WTC11 (cell line): ENCODE results near the gene PI4K2A. TPM values are rescaled to one million over a fixed set of nuclear protein-coding genes. Genes with fewer than 3 reads are reported as not detected.

Experiments used
- ATAC-seq: fragments of 200-7000 bp; cut with Tn5 transposase; 2 replicates; pipeline ENCODE4 v1.10.0; 2021; ENCODE audit warnings: mild to moderate bottlenecking, moderate library complexity
- CTCF ChIA-PET: fragments of 300-600 bp; sonication (Branson Sonifier 250); formaldehyde crosslinking; loops from one replicate; lab custom pipeline; 2021; ENCODE audit warnings: antibody characterized with exemption; lab: Charles Lee
- POLR2A ChIA-PET: fragments of 350-600 bp; sonication (Branson Sonifier 250); formaldehyde crosslinking; loops from one replicate; lab custom pipeline; 2021; ENCODE audit warnings: antibody characterized with exemption; lab: Charles Lee
- DNase-seq: peaks from one replicate; pipeline ENCODE4 v3.0.0; 2021; ENCODE audit warnings: low spot score
- H3K27ac Mint-ChIP-seq: 2 replicates; pipeline ENCODE4 v1.8.0; 2021; ENCODE audit warnings: mixed read lengths
- H3K27me3 Mint-ChIP-seq: 2 replicates; pipeline ENCODE4 v1.8.0; 2021; ENCODE audit warnings: low read depth, mild to moderate bottlenecking, moderate library complexity, mixed read lengths
- H3K36me3 Mint-ChIP-seq: 2 replicates; pipeline ENCODE4 v1.8.0; 2021; ENCODE audit warnings: mixed read lengths
- H3K4me1 Mint-ChIP-seq: 2 replicates; pipeline ENCODE4 v1.8.0; 2022; ENCODE audit warnings: mixed read lengths
- H3K4me3 Mint-ChIP-seq: 2 replicates; pipeline ENCODE4 v1.8.0; 2021; ENCODE audit warnings: mild to moderate bottlenecking, moderate library complexity, mixed read lengths
- H3K9me3 Mint-ChIP-seq: 2 replicates; pipeline ENCODE4 v1.8.0; 2021; ENCODE audit warnings: mixed read lengths
- ESRRA ChIP-seq: sonication (generic); formaldehyde crosslinking; IDR thresholded peaks from 2 replicates; pipeline ENCODE4 v1.8.1; 2022; ENCODE audit warnings: mild to moderate bottlenecking, missing genetic modification reagents, borderline replicate concordance
- ETV6 ChIP-seq: sonication (generic); formaldehyde crosslinking; IDR thresholded peaks from 2 replicates; pipeline ENCODE4 v1.8.1; 2022; ENCODE audit warnings: mild to moderate bottlenecking, missing genetic modification reagents
- GRHL2 ChIP-seq: fragments of 250-450 bp; sonication (Bioruptor Pico); IDR thresholded peaks from 2 replicates; pipeline ENCODE4 v1.8.0; 2022; ENCODE audit warnings: mild to moderate bottlenecking, moderate library complexity; ENCODE audit not compliant: insufficient replicate concordance, severe bottlenecking
- GTF2I ChIP-seq: fragments of 250-450 bp; sonication (Bioruptor Pico); conservative IDR thresholded peaks from 2 replicates; pipeline ENCODE4 v1.4.0; 2021; ENCODE audit warnings: mild to moderate bottlenecking
- HMGA2 ChIP-seq: fragments of 250-450 bp; sonication (Bioruptor Pico); IDR thresholded peaks from 2 replicates; pipeline ENCODE4 v1.4.0; 2021; ENCODE audit warnings: mild to moderate bottlenecking, moderate library complexity
- MXD4 ChIP-seq: fragments of 250-450 bp; sonication (Bioruptor Pico); IDR thresholded peaks from 2 replicates; pipeline ENCODE4 v1.8.0; 2021; ENCODE audit warnings: mild to moderate bottlenecking, moderate library complexity, borderline replicate concordance
- NFYB ChIP-seq: sonication (generic); formaldehyde crosslinking; conservative IDR thresholded peaks from 2 replicates; pipeline ENCODE4 v1.8.0; 2022; ENCODE audit warnings: low read depth, missing genetic modification reagents
- NR1H2 ChIP-seq: sonication (generic); formaldehyde crosslinking; IDR thresholded peaks from 2 replicates; pipeline ENCODE4 v1.9.0; 2021; ENCODE audit warnings: mild to moderate bottlenecking, moderate library complexity, missing genetic modification reagents
- OVOL2 ChIP-seq: fragments of 250-450 bp; sonication (Bioruptor Pico); IDR thresholded peaks from 2 replicates; pipeline ENCODE4 v1.9.0; 2021; ENCODE audit warnings: mild to moderate bottlenecking, borderline replicate concordance
- PRRX2 ChIP-seq: fragments of 250-450 bp; sonication (Bioruptor Pico); IDR thresholded peaks from 2 replicates; pipeline ENCODE4 v1.8.0; 2021; ENCODE audit warnings: mild to moderate bottlenecking
- SOX15 ChIP-seq: fragments of 250-450 bp; sonication (Bioruptor Pico); IDR thresholded peaks from 2 replicates; pipeline ENCODE4 v1.9.0; 2021; ENCODE audit warnings: mild to moderate bottlenecking
- ZNF232 ChIP-seq: sonication (generic); formaldehyde crosslinking; IDR thresholded peaks from 2 replicates; pipeline ENCODE4 v1.8.0; 2022; ENCODE audit warnings: mild to moderate bottlenecking, missing genetic modification reagents
- ZNF317 ChIP-seq: sonication (generic); formaldehyde crosslinking; IDR thresholded peaks from 2 replicates; pipeline ENCODE4 v1.8.1; 2023; ENCODE audit warnings: low read depth, mild to moderate bottlenecking, moderate library complexity, missing genetic modification reagents, borderline replicate concordance
- ZNF423 ChIP-seq: fragments of 250-450 bp; sonication (Bioruptor Pico); IDR thresholded peaks from 2 replicates; pipeline ENCODE4 v2.1.2; 2022; ENCODE audit warnings: mild to moderate bottlenecking, moderate library complexity
- total RNA-seq: library from RNA; stranded (reverse); gene quantifications from 3 replicates; pipeline ENCODE4 v1.2.3, GENCODE V29; 2021
- TF ChIP-seq, protein P1 (sequence below): fragments of 250-450 bp; sonication (Bioruptor Pico); IDR thresholded peaks from 2 replicates; pipeline ENCODE4 v2.1.2; 2022; ENCODE audit warnings: mild to moderate bottlenecking, moderate library complexity
- TF ChIP-seq, protein P2 (sequence below): fragments of 200-600 bp; IDR thresholded peaks from 2 replicates; pipeline ENCODE4 v1.8.0; 2022; ENCODE audit warnings: antibody characterized with exemption
- TF ChIP-seq, protein P3 (sequence below): sonication (generic); formaldehyde crosslinking; IDR thresholded peaks from 2 replicates; pipeline ENCODE4 v1.8.0; 2022; ENCODE audit warnings: mild to moderate bottlenecking, missing genetic modification reagents
- TF ChIP-seq, protein P4 (sequence below): sonication (generic); formaldehyde crosslinking; IDR thresholded peaks from 2 replicates; pipeline ENCODE4 v1.8.1; 2023; ENCODE audit warnings: mild to moderate bottlenecking, missing genetic modification reagents, moderate library complexity
- TF ChIP-seq, protein P5 (sequence below): fragments of 250-450 bp; sonication (Bioruptor Pico); IDR thresholded peaks from 2 replicates; pipeline ENCODE4 v1.9.0; 2021; ENCODE audit warnings: mild to moderate bottlenecking
- TF ChIP-seq, protein P6 (sequence below): fragments of 250-450 bp; sonication (Bioruptor Pico); IDR thresholded peaks from 2 replicates; pipeline ENCODE4 v1.9.0; 2021; ENCODE audit warnings: moderate library complexity, mild to moderate bottlenecking, inconsistent platforms, borderline replicate concordance
- TF ChIP-seq, protein P7 (sequence below): sonication (generic); formaldehyde crosslinking; IDR thresholded peaks from 2 replicates; pipeline ENCODE4 v1.8.1; 2023; ENCODE audit warnings: mild to moderate bottlenecking, missing genetic modification reagents, borderline replicate concordance
- TF ChIP-seq, protein P8 (sequence below): sonication (generic); formaldehyde crosslinking; conservative IDR thresholded peaks from 2 replicates; pipeline ENCODE4 v1.8.1; 2022; ENCODE audit warnings: mild to moderate bottlenecking, missing genetic modification reagents
- TF ChIP-seq, protein P9 (sequence below): sonication (generic); formaldehyde crosslinking; IDR thresholded peaks from 2 replicates; pipeline ENCODE4 v1.8.1; 2023; ENCODE audit warnings: mild to moderate bottlenecking, moderate library complexity, missing genetic modification reagents

PI4K2A gene
- total RNA-seq, 1 experiment from 2014 or later, result 19.5 TPM

DNA sequence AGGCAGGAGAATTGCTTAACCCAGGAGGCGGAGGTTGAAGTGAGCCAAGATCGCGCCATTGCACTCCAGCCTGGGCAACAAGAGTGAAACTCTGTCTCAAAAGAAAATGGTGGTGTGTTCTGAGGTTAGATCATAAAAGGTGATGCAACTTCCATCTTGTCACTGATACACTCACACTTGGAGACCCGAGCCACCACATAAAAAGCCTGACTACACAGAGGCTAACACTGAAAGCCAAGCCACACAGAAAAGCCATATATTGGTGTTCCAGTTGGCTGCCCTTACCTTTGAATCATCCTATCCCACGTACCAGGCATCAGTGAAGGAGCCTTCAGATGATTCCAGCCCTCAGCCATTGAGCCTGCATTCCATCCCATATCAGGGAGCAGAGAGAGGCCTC lies 11.2 kb upstream of the PI4K2A start (continued):
- TF ChIP-seq ETV6 (CRISPR knock-in tag) (no peak), ZNF423 (CRISPR knock-in tag) (no peak)
- TF ChIP-seq, protein P1, sequence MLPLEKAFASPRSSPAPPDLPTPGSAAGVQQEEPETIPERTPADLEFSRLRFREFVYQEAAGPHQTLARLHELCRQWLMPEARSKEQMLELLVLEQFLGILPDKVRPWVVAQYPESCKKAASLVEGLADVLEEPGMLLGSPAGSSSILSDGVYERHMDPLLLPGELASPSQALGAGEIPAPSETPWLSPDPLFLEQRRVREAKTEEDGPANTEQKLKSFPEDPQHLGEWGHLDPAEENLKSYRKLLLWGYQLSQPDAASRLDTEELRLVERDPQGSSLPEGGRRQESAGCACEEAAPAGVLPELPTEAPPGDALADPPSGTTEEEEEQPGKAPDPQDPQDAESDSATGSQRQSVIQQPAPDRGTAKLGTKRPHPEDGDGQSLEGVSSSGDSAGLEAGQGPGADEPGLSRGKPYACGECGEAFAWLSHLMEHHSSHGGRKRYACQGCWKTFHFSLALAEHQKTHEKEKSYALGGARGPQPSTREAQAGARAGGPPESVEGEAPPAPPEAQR, result no peak
- TF ChIP-seq, protein P2, sequence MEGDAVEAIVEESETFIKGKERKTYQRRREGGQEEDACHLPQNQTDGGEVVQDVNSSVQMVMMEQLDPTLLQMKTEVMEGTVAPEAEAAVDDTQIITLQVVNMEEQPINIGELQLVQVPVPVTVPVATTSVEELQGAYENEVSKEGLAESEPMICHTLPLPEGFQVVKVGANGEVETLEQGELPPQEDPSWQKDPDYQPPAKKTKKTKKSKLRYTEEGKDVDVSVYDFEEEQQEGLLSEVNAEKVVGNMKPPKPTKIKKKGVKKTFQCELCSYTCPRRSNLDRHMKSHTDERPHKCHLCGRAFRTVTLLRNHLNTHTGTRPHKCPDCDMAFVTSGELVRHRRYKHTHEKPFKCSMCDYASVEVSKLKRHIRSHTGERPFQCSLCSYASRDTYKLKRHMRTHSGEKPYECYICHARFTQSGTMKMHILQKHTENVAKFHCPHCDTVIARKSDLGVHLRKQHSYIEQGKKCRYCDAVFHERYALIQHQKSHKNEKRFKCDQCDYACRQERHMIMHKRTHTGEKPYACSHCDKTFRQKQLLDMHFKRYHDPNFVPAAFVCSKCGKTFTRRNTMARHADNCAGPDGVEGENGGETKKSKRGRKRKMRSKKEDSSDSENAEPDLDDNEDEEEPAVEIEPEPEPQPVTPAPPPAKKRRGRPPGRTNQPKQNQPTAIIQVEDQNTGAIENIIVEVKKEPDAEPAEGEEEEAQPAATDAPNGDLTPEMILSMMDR, result no peak

DNA sequence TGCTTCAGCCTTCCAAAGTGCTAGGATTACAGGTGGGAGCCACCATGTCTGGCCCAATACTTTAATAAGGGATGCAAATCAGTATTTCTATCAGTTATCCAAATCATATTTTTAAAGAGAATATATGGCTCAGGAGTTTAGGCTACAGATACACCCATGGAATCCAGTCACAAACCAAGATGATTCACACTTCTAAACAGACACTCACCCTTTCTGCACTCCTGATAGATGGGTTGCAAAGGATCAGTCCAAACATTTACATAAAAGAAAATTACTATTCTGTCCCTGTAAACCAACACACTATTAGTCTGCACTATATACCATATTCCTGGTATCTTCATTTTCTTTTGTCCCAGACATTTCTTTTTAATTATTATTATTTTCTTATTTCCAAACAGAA lies 9.4 kb upstream of the PI4K2A start:
- Mint-ChIP-seq H3K27me3 (no peaks in the 10 kb centered on the region), H3K4me3 (no peak overlapping the region), H3K4me1 (peaks cover 11% of the 10 kb centered on the region; the same call in 1 of the 2 replicates), H3K36me3 (no peaks in the 10 kb centered on the region), H3K9me3 (no peaks in the 10 kb centered on the region), H3K27ac (no peak overlapping the region)
- ATAC-seq (no peak), DNase-seq (no peak)
- no peak for TF ChIP-seq NFYB (CRISPR knock-in tag)
- TF ChIP-seq OVOL2, result no peak
- TF ChIP-seq, protein P3, sequence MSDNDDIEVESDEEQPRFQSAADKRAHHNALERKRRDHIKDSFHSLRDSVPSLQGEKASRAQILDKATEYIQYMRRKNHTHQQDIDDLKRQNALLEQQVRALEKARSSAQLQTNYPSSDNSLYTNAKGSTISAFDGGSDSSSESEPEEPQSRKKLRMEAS (CRISPR knock-in tag), result no peak
- no peak for TF ChIP-seq HMGA2
- no peak for TF ChIP-seq SOX15 (CRISPR knock-in tag)
- no peak for TF ChIP-seq GTF2I (CRISPR knock-in tag)
- TF ChIP-seq, protein P4, sequence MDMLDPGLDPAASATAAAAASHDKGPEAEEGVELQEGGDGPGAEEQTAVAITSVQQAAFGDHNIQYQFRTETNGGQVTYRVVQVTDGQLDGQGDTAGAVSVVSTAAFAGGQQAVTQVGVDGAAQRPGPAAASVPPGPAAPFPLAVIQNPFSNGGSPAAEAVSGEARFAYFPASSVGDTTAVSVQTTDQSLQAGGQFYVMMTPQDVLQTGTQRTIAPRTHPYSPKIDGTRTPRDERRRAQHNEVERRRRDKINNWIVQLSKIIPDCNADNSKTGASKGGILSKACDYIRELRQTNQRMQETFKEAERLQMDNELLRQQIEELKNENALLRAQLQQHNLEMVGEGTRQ (CRISPR knock-in tag), result no peak
- TF ChIP-seq ESRRA (CRISPR knock-in tag), result no peak
- TF ChIP-seq, protein P5, sequence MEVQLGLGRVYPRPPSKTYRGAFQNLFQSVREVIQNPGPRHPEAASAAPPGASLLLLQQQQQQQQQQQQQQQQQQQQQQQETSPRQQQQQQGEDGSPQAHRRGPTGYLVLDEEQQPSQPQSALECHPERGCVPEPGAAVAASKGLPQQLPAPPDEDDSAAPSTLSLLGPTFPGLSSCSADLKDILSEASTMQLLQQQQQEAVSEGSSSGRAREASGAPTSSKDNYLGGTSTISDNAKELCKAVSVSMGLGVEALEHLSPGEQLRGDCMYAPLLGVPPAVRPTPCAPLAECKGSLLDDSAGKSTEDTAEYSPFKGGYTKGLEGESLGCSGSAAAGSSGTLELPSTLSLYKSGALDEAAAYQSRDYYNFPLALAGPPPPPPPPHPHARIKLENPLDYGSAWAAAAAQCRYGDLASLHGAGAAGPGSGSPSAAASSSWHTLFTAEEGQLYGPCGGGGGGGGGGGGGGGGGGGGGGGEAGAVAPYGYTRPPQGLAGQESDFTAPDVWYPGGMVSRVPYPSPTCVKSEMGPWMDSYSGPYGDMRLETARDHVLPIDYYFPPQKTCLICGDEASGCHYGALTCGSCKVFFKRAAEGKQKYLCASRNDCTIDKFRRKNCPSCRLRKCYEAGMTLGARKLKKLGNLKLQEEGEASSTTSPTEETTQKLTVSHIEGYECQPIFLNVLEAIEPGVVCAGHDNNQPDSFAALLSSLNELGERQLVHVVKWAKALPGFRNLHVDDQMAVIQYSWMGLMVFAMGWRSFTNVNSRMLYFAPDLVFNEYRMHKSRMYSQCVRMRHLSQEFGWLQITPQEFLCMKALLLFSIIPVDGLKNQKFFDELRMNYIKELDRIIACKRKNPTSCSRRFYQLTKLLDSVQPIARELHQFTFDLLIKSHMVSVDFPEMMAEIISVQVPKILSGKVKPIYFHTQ, result no peak
- TF ChIP-seq NR1H2, result no peak
- TF ChIP-seq, protein P6, sequence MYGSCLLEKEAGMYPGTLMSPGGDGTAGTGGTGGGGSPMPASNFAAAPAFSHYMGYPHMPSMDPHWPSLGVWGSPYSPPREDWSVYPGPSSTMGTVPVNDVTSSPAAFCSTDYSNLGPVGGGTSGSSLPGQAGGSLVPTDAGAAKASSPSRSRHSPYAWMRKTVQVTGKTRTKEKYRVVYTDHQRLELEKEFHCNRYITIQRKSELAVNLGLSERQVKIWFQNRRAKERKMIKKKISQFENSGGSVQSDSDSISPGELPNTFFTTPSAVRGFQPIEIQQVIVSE, result no peak
- TF ChIP-seq GRHL2 (CRISPR knock-in tag), result no peak
- TF ChIP-seq MXD4 (CRISPR knock-in tag), result no peak
- no peak for TF ChIP-seq ETV6 (CRISPR knock-in tag)
- no peak for TF ChIP-seq ZNF232 (CRISPR knock-in tag)
- TF ChIP-seq, protein P7, sequence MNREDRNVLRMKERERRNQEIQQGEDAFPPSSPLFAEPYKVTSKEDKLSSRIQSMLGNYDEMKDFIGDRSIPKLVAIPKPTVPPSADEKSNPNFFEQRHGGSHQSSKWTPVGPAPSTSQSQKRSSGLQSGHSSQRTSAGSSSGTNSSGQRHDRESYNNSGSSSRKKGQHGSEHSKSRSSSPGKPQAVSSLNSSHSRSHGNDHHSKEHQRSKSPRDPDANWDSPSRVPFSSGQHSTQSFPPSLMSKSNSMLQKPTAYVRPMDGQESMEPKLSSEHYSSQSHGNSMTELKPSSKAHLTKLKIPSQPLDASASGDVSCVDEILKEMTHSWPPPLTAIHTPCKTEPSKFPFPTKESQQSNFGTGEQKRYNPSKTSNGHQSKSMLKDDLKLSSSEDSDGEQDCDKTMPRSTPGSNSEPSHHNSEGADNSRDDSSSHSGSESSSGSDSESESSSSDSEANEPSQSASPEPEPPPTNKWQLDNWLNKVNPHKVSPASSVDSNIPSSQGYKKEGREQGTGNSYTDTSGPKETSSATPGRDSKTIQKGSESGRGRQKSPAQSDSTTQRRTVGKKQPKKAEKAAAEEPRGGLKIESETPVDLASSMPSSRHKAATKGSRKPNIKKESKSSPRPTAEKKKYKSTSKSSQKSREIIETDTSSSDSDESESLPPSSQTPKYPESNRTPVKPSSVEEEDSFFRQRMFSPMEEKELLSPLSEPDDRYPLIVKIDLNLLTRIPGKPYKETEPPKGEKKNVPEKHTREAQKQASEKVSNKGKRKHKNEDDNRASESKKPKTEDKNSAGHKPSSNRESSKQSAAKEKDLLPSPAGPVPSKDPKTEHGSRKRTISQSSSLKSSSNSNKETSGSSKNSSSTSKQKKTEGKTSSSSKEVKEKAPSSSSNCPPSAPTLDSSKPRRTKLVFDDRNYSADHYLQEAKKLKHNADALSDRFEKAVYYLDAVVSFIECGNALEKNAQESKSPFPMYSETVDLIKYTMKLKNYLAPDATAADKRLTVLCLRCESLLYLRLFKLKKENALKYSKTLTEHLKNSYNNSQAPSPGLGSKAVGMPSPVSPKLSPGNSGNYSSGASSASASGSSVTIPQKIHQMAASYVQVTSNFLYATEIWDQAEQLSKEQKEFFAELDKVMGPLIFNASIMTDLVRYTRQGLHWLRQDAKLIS, result no peak
- TF ChIP-seq, protein P8, sequence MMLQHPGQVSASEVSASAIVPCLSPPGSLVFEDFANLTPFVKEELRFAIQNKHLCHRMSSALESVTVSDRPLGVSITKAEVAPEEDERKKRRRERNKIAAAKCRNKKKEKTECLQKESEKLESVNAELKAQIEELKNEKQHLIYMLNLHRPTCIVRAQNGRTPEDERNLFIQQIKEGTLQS (CRISPR knock-in tag), result no peak
- TF ChIP-seq, protein P9, sequence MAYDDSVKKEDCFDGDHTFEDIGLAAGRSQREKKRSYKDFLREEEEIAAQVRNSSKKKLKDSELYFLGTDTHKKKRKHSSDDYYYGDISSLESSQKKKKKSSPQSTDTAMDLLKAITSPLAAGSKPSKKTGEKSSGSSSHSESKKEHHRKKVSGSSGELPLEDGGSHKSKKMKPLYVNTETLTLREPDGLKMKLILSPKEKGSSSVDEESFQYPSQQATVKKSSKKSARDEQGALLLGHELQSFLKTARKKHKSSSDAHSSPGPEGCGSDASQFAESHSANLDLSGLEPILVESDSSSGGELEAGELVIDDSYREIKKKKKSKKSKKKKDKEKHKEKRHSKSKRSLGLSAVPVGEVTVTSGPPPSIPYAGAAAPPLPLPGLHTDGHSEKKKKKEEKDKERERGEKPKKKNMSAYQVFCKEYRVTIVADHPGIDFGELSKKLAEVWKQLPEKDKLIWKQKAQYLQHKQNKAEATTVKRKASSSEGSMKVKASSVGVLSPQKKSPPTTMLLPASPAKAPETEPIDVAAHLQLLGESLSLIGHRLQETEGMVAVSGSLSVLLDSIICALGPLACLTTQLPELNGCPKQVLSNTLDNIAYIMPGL (CRISPR knock-in tag), result no peak
- no peak for TF ChIP-seq PRRX2 (CRISPR knock-in tag)
- no peak for TF ChIP-seq ZNF317 (CRISPR knock-in tag)
- ChIA-PET POLR2A (no interaction called here), CTCF (interaction anchor here (2.3 kb wide), 1 partner anchor 59 kb away, joined by 6 read pairs; no protein-coding TSS in a partner anchor)
